GM12878 (cell line): ENCODE measurements around the gene SIX3.

Source experiments
- CREB1 ChIP-seq: IDR thresholded peaks from 2 replicates; pipeline ENCODE4 v1.6.1; 2012; ENCODE audit warnings: low read depth, mild to moderate bottlenecking, inconsistent platforms
- CTCF ChIP-seq, 3 experiments: IDR thresholded peaks in 2 of 3; conservative IDR thresholded peaks in 1 of 3; 2 replicates each; pipeline ENCODE4 v1.5.1; 2011; ENCODE audit warnings: low read depth in 3 of 3, low read length in 3 of 3, mild to moderate bottlenecking in 3 of 3, control low read depth in 2 of 3, moderate library complexity in 2 of 3, inconsistent platforms in 1 of 3, mixed read lengths in 1 of 3; ENCODE audit not compliant: control insufficient read depth in 2 of 3, insufficient read depth in 1 of 3; ENCODE audit errors: extremely low read depth in 1 of 3
- FOS ChIP-seq: IDR thresholded peaks from 3 replicates; pipeline ENCODE4 v1.6.1; 2011; ENCODE audit warnings: borderline replicate concordance; ENCODE audit not compliant: insufficient read length; ENCODE audit errors: extremely low read depth
- HDGF ChIP-seq: fragments of 450-650 bp; IDR thresholded peaks from 2 replicates; pipeline ENCODE4 v1.6.1; 2016; ENCODE audit warnings: antibody characterized with exemption
- JUNB ChIP-seq: IDR thresholded peaks from 2 replicates; pipeline ENCODE4 v1.6.1; 2016; ENCODE audit warnings: antibody characterized with exemption, mild to moderate bottlenecking
- MAX ChIP-seq: IDR thresholded peaks from 2 replicates; pipeline ENCODE4 v1.6.1; 2012; ENCODE audit warnings: low read depth, low read length, improper control_type of control experiment
- POLR2A ChIP-seq: IDR thresholded peaks from 2 replicates; pipeline ENCODE4 v1.6.1; 2011; ENCODE audit warnings: low read depth, mild to moderate bottlenecking, low read length
- RAD21 ChIP-seq: IDR thresholded peaks from 2 replicates; pipeline ENCODE4 v1.6.1; 2011; ENCODE audit warnings: mild to moderate bottlenecking, low read depth, low read length, moderate library complexity; ENCODE audit not compliant: insufficient read depth
- SMAD5 ChIP-seq: IDR thresholded peaks from 2 replicates; pipeline ENCODE4 v1.6.1; 2016; ENCODE audit warnings: antibody characterized with exemption, low read depth
- SP1 ChIP-seq: IDR thresholded peaks from one replicate; pipeline ENCODE4 v1.6.1; 2011; ENCODE audit warnings: low read depth, low read length
- SUZ12 ChIP-seq: fragments of 200-600 bp; sonication (generic); IDR thresholded peaks from one replicate; pipeline ENCODE4 v1.6.1; 2018; ENCODE audit warnings: antibody characterized with exemption, mild to moderate bottlenecking; ENCODE audit not compliant: unreplicated experiment
- TAF1 ChIP-seq: IDR thresholded peaks from 2 replicates; pipeline ENCODE4 v1.6.1; 2011; ENCODE audit warnings: mild to moderate bottlenecking, low read depth, low read length, borderline replicate concordance

GRCh38 chr2:44944102-44944951 lies 2.8 kb downstream of the SIX3 start:
- TF ChIP-seq CTCF (IDR thresholded peaks at IDR 0.05 in 2 of 3, conservative IDR thresholded peaks at IDR 0.05 in 1 of 3; ENCODE audit: control insufficient read depth in 2 of 3, extremely low read depth in 1 of 3, insufficient read depth in 1 of 3, low read depth in 3 of 3, low read length in 3 of 3): no peak
- no peak for TF ChIP-seq TAF1
- TF ChIP-seq HDGF: no peak
- no peak for TF ChIP-seq POLR2A
- no peak for TF ChIP-seq MAX
- no peak for TF ChIP-seq CREB1
- TF ChIP-seq RAD21: no peak
- TF ChIP-seq SP1: no peak
- TF ChIP-seq SUZ12: no peak
- TF ChIP-seq SMAD5: no peak
- no peak for TF ChIP-seq JUNB
- no peak for TF ChIP-seq FOS
